Measurements from ENCODE around the gene RNU6-7. TPM values are rescaled to one million over a fixed set of nuclear protein-coding genes. Genes with fewer than 3 reads are reported as not detected.

RNU6-7 gene
- total RNA-seq, 4 donors from 2014 or later: not detected

DNA sequence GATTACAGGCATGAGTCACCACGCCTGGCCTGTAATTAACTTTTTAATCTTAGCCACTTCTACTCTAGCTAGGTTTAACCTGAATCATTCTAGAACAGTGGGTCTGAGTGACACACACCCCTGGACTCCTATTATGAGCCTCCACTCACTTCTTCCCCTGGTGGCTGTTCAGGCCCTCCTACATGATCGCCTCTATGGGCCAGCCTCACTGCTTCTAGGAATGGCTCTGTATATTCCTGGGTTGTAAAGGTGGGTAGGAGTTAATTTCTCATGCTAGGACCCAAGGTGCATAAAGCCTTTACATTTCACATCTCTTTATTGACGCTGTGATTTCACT is 9.2 kb downstream of the RNU6-7 start:
- TF ChIP-seq CTCF (IDR thresholded peaks at IDR 0.05): no peak
- ATAC-seq (ENCODE audit: low FRiP score) (no peak), DNase-seq (ENCODE audit: low spot score) (no peak)

GRCh38 chr14:32212833-32213232 is 11.0 kb downstream of the RNU6-7 start:
- ATAC-seq (ENCODE audit: low FRiP score): no peak
- TF ChIP-seq CTCF (IDR thresholded peaks at IDR 0.05): no peak
- DNase-seq (ENCODE audit: low spot score): no peak

DNA sequence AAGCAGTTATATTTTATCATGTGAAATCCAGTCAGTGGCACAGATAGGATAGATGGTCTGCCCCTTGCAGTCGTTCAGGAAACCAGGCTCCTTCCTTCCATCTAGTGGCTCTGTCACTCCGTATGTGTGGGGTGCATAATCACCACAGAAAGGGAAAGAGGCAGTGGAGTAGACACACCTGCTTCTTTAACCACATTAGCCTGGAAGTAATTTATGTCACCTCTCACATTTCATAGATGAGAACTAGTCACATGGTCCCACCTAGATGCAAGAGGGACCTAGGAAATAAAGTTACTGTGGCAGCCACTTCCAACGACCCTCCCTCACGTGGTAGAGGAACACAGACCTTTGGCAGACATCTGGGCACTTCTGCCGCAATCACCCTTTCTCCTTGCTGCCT is 15.5 kb downstream of the RNU6-7 start:
- no peak for TF ChIP-seq CTCF (IDR thresholded peaks at IDR 0.05)
- ATAC-seq (ENCODE audit: low FRiP score) (no peak), DNase-seq (ENCODE audit: low spot score) (no peak)

- DNase-seq (ENCODE audit: low spot score): no peak
- peak; percentile 70 for ATAC-seq (ENCODE audit: low FRiP score)
- no peak for TF ChIP-seq CTCF (IDR thresholded peaks at IDR 0.05)
Observed at GRCh38 chr14:32224737-32225377, 23.0 kb downstream of the RNU6-7 start.

DNA sequence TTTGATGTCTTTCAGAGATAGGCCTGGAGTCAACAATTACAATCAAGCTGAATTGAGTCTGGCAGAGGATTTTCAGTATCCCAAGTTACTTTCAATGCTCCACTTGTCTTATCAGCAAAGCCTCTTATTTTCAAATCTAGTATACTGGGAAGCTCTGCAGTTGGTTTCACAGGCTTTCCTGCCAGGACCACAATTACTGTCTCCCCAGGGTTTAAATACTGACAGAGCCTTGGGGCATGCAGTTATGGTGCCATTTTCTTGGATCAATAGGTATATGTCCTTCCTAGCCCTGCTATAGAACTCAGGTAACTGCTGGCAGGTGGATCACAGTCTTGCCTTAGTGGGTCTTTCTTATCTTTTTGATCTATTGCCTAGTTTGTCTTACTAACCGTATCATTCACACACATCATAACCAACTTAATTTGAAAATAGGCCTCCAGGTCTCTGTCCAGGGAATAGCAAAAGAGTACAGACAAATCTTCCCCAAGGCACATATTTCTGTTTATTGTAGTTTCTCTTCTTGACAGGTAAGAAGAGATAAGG is 23.6 kb downstream of the RNU6-7 start:
- DNase-seq (ENCODE audit: low spot score): no peak
- no peak for TF ChIP-seq CTCF (IDR thresholded peaks at IDR 0.05)
- no peak for ATAC-seq (ENCODE audit: low FRiP score)

GRCh38 chr14:32226056-32226455 is 24.2 kb downstream of the RNU6-7 start:
- ATAC-seq (ENCODE audit: low FRiP score) (no peak), DNase-seq (ENCODE audit: low spot score) (no peak)
- no peak for TF ChIP-seq CTCF (IDR thresholded peaks at IDR 0.05)

GRCh38 chr14:32230181-32230580 is 28.3 kb downstream of the RNU6-7 start:
- peak; percentile 56 for ATAC-seq (ENCODE audit: low FRiP score)
- no peak for DNase-seq (ENCODE audit: low spot score)
- TF ChIP-seq CTCF (IDR thresholded peaks at IDR 0.05): no peak
